OCI-LY3 (cell line): ENCODE results near the gene TMCC3.

ENCODE experiments used
- CTCF ChIP-seq: fragments of 200-600, 300-600 bp; sonication (generic); IDR thresholded peaks from 2 replicates; pipeline ENCODE4 v1.5.1; 2014; ENCODE audit warnings: antibody characterized with exemption, low read length, low read depth
- EZH2phosphoT487 ChIP-seq: fragments of 200-600 bp; shearing (Covaris generic); IDR thresholded peaks from 2 replicates; pipeline ENCODE4 v1.6.1; 2018; ENCODE audit warnings: antibody characterized with exemption, mixed run types, low read depth

GRCh38 chr12:94686834-94687628, 36.7 kb upstream of the TMCC3 start:
- TF ChIP-seq CTCF (no peak), EZH2phosphoT487 (no peak)
